Loucy (cell line): Measurements from ENCODE around the gene DOCK8.

Experiments
- EZH2phosphoT487 ChIP-seq: fragments of 200-600 bp; IDR thresholded peaks from 2 replicates; pipeline ENCODE4 v1.6.1; 2018; ENCODE audit warnings: antibody characterized with exemption, mild to moderate bottlenecking, moderate library complexity, borderline replicate concordance
- TF ChIP-seq, protein P1 (sequence below): fragments of 200-600 bp; sonication (generic); conservative IDR thresholded peaks from 2 replicates; pipeline ENCODE4 v1.5.1; 2014; ENCODE audit warnings: mild to moderate bottlenecking, antibody characterized with exemption, low read length

DNA sequence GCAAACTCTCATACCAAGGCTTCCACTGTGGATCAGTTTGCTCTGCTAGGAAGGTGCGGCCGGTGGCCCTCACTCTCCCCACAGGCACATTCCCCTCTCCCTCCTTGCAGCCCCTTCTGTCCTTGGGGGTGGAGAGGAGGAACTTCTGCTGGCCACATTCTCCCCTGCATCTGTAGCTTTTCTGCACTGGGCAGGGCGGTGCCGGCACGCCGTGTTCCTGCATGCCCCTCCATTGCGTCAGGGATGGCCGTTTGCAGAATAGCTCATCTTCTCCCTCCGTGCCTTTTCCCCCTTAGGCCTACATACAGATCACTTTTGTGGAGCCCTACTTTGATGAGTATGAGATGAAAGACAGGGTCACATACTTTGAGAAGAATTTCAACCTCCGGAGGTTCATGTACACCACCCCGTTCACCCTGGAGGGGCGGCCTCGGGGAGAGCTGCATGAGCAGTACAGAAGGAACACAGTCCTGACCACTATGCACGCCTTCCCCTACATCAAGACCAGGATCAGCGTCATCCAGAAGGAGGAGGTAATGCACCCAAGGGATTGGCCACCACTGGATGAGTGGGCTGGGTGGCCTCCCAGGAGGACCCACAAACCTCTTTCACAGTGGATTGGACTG is 231.5 kb downstream of the DOCK8 start:
- TF ChIP-seq, protein P1, sequence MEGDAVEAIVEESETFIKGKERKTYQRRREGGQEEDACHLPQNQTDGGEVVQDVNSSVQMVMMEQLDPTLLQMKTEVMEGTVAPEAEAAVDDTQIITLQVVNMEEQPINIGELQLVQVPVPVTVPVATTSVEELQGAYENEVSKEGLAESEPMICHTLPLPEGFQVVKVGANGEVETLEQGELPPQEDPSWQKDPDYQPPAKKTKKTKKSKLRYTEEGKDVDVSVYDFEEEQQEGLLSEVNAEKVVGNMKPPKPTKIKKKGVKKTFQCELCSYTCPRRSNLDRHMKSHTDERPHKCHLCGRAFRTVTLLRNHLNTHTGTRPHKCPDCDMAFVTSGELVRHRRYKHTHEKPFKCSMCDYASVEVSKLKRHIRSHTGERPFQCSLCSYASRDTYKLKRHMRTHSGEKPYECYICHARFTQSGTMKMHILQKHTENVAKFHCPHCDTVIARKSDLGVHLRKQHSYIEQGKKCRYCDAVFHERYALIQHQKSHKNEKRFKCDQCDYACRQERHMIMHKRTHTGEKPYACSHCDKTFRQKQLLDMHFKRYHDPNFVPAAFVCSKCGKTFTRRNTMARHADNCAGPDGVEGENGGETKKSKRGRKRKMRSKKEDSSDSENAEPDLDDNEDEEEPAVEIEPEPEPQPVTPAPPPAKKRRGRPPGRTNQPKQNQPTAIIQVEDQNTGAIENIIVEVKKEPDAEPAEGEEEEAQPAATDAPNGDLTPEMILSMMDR: no peak
- TF ChIP-seq EZH2phosphoT487: no peak
